Stimulated activated CD8-positive, alpha-beta memory T cell treated with anti-CD3 and anti-CD28 coated beads, Interleukin-7, amount 100 ng/mL, for 4 hours (primary cell): ENCODE results near the gene TMEM178A.
"Not testable (repeated sequence)": the region's sequence is repeated elsewhere in the genome, so short reads cannot be mapped to it uniquely, and the experiment has no call there.

ENCODE experiments used
- DNase-seq, 2 donors: peaks; one replicate each; pipeline ENCODE4 v3.0.0-alpha.2; 2020; ENCODE audit warnings: low read depth in 2 of 2

The TMEM178A gene

GRCh38 chr2:39715822-39716221, 50.1 kb downstream of the TMEM178A start:
- DNase-seq: no peak

GRCh38 chr2:39717067-39717466, 51.4 kb downstream of the TMEM178A start:
- no peak for DNase-seq

DNA sequence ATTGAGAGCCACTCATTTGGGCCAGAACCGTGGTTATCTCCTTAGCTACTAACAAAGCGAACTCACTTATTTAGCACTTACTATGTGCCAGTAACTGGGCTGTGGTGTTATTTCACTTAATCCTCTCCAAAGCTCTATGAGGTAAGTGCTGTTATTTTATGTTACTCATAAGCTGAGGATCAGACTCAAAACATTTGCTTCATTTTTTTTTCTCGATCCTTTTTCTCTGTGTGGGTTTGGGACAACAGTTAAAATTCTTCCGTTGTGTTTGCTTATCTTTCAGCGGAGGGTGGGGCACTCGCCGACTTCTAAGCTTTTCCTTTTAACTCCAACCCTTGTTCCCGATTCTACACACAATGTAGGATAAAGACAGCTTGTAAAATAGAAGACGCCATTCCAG, 52.8 kb downstream of the TMEM178A start:
- no peak for DNase-seq

GRCh38 chr2:39719317-39719716, 53.6 kb downstream of the TMEM178A start:
- DNase-seq: no peak

DNA sequence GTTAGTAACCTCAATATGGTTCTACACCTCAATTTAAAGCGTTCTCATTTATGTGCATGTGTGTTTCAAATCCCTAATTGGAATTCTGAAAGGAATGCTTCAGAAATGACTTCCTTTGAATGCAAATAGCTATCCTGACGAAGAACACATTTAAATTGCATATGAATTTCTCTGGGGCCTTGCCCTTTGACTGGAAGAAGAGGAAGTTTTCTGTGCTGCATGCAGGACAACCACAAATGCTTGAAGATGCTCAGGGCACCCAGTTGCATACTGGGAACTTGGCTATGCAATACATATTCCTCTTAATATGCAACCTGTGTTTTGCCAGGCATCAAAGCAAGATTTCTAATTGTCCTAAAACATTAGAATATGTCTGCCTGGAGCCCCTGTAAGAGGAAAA, 55.3 kb downstream of the TMEM178A start:
- no peak for DNase-seq

DNA sequence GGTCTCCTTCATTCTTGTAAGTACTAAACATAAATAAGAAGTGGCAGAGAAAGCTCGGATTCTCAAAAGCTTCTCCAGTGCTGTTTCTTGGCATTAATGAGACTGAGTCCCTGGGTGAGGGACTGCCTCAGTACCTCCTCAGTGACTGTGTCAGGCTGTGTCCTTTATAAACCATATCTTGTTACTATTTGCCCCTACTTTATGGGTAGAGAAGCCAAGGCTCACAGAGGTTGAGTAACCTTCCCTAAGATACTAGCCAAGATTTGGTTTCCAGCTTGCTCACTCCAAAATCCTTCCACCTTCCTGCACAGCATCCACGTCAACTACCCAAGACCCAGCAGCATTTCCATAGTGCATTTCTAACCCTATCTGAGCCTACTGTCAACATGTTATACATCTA, 57.8 kb downstream of the TMEM178A start:
- no peak for DNase-seq

DNA sequence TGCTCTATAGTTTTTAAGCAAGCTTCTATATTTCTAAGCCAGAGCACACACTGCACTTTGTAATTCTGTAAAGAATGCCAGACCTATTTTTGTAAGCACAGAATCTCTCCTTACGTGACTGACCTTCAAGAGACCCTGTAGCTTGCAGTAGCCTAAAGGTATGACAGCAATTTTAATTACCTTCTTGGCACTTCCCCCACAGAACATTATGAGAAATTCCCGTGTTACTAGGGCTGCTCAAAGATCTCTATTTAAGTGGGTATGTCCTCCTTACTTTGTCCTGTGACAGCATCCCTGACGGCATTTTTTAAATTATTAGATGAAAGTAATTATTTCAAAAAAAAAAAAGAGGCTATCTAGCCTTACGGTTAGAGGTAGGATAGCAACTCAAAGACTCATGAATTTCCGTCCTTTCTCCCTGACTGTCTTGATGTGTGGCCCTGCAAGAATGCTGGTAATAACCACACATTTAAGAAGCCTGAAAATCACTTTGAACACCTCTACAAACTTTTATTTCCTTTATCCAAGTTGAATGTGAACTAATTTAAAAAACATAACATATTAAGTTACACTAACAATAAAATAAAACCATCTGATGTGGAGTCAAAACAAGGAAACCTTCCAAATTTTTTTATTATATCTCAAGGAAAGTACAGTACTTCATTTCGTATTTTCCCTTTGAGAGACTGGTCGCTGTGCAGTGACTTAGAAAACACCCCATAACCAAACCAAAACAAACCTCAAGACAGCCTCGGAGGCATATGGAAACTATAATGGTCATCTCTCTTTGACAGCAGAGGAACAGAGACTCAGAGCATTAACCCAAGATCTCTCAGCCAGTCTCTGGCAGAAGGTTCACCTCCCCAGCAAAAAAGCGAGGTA, 58.5 kb downstream of the TMEM178A start:
- DNase-seq: no peak

DNA sequence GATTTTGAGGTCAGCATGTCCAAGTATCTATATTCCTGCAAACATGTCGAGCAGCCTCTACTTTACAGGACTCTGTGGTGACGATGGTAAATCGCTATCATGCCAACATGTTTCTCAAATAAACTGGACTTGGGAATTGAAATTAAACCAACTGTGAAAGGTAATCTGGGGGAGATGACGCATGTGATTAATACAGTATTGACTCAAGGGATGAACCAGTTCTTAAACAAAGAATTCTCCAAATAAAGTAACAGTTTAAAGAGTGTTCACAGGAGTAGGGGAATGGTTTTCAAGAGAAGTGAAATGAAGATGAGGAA, 59.1 kb downstream of the TMEM178A start:
- DNase-seq: no peak

- DNase-seq: no peak
These were observed 59.7 kb downstream of the TMEM178A start for GRCh38 chr2:39725401-39725800.

DNA sequence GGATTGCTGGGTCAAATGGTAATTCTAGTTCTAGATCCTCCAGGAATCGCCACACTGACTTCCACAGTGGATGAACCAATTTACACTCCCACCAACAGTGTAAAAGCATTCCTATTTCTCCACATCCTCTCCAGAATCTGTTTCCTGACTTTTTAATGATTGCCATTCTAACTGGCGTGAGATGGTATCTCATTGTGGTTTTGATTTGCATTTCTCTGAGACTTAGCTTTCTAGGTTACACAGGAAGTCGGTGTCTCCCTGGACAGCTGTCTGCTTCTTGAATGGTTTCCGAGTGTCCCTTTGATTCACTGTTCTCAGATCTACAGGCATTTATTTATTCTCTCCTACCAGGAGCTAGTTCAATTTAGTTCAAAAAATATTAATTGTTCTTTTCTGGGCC, 62.4 kb downstream of the TMEM178A start:
- not testable (repeated sequence) for DNase-seq

DNA sequence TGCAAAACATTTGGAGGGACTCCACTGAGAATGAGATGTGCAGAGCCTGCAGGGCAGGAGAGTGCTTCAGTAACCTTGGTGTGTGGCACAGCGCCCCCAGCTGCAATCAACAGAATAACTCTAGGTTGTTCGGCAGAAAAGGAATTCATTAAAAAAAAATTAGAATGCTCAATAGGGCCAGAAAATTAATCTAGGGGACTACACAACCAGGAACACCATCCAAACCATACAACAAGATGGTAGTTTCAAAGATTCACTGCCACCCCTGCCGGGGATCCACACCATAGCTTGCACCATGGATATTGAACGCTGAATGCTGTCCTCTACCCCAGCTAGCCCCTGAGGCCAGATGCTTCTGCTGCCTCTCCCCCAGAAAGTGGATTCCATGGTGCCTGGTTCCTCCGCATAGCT, 63.2 kb downstream of the TMEM178A start:
- DNase-seq: no peak

GRCh38 chr2:39730276-39730675, 64.6 kb downstream of the TMEM178A start:
- DNase-seq: no peak

DNA sequence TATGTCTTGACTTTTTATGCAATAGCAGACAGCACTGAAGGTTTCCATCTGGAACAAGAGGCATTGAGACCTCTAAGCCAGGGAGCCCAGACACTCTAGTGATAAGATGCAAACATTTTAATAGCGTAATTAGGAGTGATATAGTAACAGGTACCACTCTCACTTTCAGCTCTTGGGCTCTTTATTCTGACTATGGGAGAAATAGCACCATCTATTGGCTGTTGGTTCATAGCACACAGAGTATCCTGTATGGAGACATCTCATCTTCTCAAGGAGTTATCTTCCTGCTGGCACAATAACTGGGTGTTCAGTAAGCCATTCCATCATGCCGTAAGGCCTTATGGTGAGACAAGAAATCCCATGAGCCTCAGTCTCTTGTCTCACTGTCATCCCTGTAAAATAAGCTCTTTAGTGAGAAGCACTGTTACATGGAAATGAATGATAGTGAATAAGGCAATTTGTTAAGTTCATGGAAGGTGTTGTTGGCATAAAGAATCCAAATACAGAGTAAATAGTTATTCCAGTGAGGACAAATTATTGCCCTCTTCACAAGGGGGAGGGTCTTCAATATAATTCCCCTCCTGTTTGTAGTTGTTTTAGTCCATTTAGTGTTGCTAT, 65.1 kb downstream of the TMEM178A start:
- no peak for DNase-seq

DNA sequence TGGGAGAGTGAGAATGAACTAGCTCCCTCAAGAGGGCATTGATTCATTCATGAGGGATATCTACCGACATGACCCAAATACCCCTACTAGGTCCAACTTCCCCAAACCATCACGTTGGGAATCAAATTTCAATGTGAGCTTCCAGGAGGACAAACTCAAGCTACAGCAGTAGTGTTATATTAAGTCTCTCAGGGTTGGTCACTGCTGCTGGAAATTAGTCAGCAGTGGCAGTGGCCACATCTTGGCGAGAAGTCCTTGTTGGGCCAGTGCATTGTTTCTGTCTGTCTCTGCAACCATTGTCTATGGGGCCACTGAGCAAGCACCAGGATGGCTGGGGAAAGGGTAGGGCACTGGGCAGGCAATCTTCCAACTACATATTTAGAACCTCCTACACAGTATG, 65.8 kb downstream of the TMEM178A start:
- DNase-seq: no peak

DNA sequence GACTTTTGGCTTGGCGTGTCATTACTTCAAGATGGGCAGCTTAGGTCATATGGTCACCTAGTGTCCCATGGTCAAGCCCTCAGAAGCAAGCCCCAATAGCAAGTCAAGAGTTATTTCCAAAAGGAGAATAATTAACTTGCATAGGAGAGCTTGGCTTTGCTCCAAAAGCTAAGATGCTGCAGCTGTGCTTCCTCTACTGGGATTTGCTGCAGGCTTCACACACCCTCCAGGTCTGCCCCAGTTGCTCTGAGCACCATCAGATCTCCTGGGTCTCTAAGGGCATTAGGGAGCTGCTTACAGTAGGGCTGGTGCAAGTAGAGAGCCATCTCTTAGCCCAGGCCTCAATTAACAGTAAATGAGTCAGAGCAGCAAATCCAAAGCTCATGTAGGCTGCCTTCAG, 66.8 kb downstream of the TMEM178A start:
- DNase-seq: no peak

- no peak for DNase-seq
These were observed 67.5 kb downstream of the TMEM178A start for GRCh38 chr2:39733070-39733674.

DNA sequence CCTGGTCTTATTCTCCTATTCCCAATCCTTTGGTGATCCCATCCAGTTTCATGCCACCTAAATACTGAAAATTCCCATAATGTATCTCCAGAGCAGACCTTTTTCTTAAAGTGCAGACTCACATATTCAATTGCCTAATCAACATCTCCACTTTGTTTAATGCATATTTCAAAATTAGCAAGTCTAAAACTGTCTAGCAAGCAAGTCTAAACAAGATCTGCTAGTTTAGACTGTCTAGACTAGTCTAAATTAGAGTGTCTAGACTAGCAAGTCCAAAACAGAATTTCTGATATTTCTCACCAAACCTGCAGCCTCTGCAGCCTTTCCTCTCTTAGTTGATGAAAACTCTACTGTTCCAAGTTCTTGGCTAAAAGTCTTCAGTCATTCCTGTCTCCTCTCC, 68.7 kb downstream of the TMEM178A start:
- DNase-seq: no peak

GRCh38 chr2:39735648-39736047, 69.9 kb downstream of the TMEM178A start:
- no peak for DNase-seq

DNA sequence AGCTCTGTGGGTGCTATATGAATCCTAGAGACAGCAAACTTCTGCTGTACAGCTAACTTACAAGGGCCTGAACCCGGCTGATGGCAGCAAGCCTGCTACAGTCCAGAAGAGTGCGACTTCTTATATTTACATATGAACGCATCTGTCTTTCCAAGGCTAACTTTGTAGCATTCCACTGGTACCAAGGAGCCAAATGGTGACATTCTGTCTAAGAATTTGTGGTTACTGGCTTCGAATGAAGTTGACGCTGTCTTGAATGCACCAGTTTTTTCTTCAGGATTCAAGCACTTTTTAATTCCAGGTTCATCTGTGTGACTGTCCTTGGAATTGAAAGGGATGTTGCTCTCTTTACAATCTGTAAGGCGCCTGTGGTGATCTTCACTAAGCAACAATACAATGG, 70.9 kb downstream of the TMEM178A start:
- DNase-seq: no peak

DNA sequence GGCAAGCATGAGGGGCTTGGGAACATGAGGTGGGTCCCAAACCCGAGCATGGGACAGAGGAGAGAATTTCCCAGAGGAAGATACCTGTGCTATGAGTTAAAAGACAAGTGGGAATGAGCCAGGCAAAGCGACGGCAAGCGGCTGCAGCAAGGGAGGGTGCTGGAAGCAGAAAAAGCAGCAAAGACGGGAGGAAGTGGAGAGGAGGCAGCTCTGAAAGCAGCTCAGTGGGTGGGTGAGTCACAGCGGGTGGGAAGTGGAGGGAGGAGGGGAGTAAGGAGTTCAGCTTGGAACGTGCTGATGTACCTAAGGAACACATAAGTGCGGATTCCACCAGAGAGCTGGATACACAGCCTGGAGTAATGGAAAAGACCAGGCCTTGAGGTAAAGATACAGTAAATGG, 71.9 kb downstream of the TMEM178A start:
- no peak for DNase-seq

DNA sequence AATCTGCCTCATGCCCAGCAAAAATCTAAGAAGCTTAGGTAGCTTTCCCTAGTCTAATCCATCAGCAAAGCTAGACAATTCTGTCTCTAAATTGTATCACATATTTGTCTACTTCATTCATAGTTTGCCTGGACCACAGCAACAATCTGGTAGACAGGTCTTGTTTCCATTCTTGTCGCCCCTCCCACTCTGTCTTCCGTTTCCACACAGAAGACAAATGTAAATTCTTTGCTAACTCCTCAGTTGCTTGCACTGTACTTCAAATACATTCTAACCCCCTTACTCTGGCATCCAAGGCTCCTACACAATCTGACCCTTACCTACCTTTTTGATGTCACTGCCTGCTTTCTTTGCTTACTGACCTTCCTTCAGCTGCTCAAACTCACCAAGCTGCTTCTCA, 73.2 kb downstream of the TMEM178A start:
- no peak for DNase-seq

GRCh38 chr2:39739386-39739785, 73.7 kb downstream of the TMEM178A start:
- no peak for DNase-seq

GRCh38 chr2:39741871-39742270, 76.2 kb downstream of the TMEM178A start:
- DNase-seq: no peak
